GM12878 (cell line): ENCODE data around the gene FAM227A. TPM values are rescaled to one million over a fixed set of nuclear protein-coding genes. Genes with fewer than 3 reads are reported as not detected.

Source experiments
- ATAC-seq: fragments of 200-7000 bp; cut with Tn5 transposase; 3 replicates; pipeline ENCODE4 v1.9.1; 2020; ENCODE audit warnings: mild to moderate bottlenecking, moderate library complexity
- BruUV-seq: library from RNA; stranded (reverse); fragments of 400-500 nt; replicated peaks from 2 replicates; lab custom pipeline; 2021; lab: Mats Ljungman, UMichigan
- CTCF ChIA-PET: fragments of 300-600 bp; sonication (Branson Sonifier 250); formaldehyde crosslinking; extraction: SDS; loops from one replicate; lab custom pipeline; 2021; ENCODE audit warnings: inconsistent platforms; lab: Yijun Ruan, JAX
- POLR2A ChIA-PET: fragments of 350-600 bp; formaldehyde crosslinking; extraction: SDS; loops from one replicate; lab custom pipeline; 2021; ENCODE audit warnings: inconsistent platforms; lab: Charles Lee
- RAD21 ChIA-PET: fragments of 300-600 bp; sonication (Branson Sonifier 250); formaldehyde crosslinking; loops from one replicate; lab custom pipeline; 2023; ENCODE audit warnings: antibody characterized with exemption; ENCODE audit not compliant: unreplicated experiment; lab: Charles Lee
- SMC1A ChIA-PET: fragments of 300-600 bp; sonication (Branson Sonifier 250); formaldehyde crosslinking; loops from one replicate; lab custom pipeline; 2023; ENCODE audit not compliant: unreplicated experiment, uncharacterized antibody; lab: Charles Lee
- DNase-seq: peaks from one replicate; pipeline ENCODE4 v3.0.0-alpha.2; 2011; ENCODE audit warnings: low read depth, low spot score
- FAIRE-seq: peaks from 3 replicates; lab custom pipeline; 2011; peaks lifted over from hg19 to GRCh38; lab: Jason Lieb, UNC
- H2AFZ ChIP-seq: 2 replicates; pipeline ENCODE4 v1.6.0; 2011; ENCODE audit warnings: low read depth, low read length, control low read depth; ENCODE audit not compliant: control insufficient read depth
- H3K27ac ChIP-seq: 2 replicates; pipeline ENCODE4 v1.5.1; 2011; ENCODE audit warnings: control low read depth; ENCODE audit not compliant: control insufficient read depth, insufficient read depth
- H3K27me3 ChIP-seq, 2 experiments: replicated peaks in 1 of 2; 2 replicates each; pipeline versions ENCODE4 v1.6.0 to v1.6.1; 2011; ENCODE audit warnings: low read length in 1 of 2; ENCODE audit not compliant: control insufficient read depth in 2 of 2, insufficient read depth in 2 of 2
- H3K36me3 ChIP-seq, 2 experiments: 2 replicates each; pipeline ENCODE4 v1.5.1; 2011; ENCODE audit warnings: low read length in 1 of 2; ENCODE audit not compliant: control insufficient read depth in 2 of 2, insufficient read depth in 2 of 2
- H3K4me1 ChIP-seq: 2 replicates; pipeline ENCODE4 v1.6.1; 2011; ENCODE audit warnings: mild to moderate bottlenecking, low read length, moderate library complexity, mixed read lengths; ENCODE audit not compliant: control insufficient read depth, insufficient read depth
- H3K4me2 ChIP-seq: 2 replicates; pipeline ENCODE4 v1.6.0; 2011; ENCODE audit warnings: control low read depth; ENCODE audit not compliant: control insufficient read depth, insufficient read depth
- H3K4me3 ChIP-seq: fragments of 200-600 bp; sonication (generic); 2 replicates; pipeline ENCODE4 v1.5.1; 2016
- H3K79me2 ChIP-seq: 2 replicates; pipeline ENCODE4 v1.6.0; 2011; ENCODE audit warnings: low read length; ENCODE audit not compliant: control insufficient read depth, insufficient read depth
- H3K9ac ChIP-seq: 2 replicates; pipeline ENCODE4 v1.8.0; 2011; ENCODE audit warnings: low read length, control low read depth, mixed read lengths; ENCODE audit not compliant: control insufficient read depth, insufficient read depth
- H3K9me3 ChIP-seq: replicated peaks from 3 replicates; pipeline ENCODE4 v1.5.1; 2011; ENCODE audit warnings: mild to moderate bottlenecking, low read length; ENCODE audit not compliant: control insufficient read depth, insufficient read depth
- H4K20me1 ChIP-seq: 2 replicates; pipeline ENCODE4 v1.6.0; 2011; ENCODE audit not compliant: control insufficient read depth, insufficient read depth
- CEBPB ChIP-seq, 2 experiments: fragments of 150-350 bp in 1 of 2; IDR thresholded peaks; 2 replicates each; pipeline ENCODE4 v1.6.1; 2012 to 2014; ENCODE audit warnings: low read depth in 2 of 2, low read length in 2 of 2, borderline replicate concordance in 1 of 2, inconsistent platforms in 1 of 2
- HCFC1 ChIP-seq: fragments of 150-350 bp; IDR thresholded peaks from 2 replicates; pipeline ENCODE4 v1.6.1; 2014; ENCODE audit warnings: low read length
- MEF2A ChIP-seq: IDR thresholded peaks from 2 replicates; pipeline ENCODE4 v1.6.1; 2011; ENCODE audit warnings: low read depth, mild to moderate bottlenecking, low read length, moderate library complexity; ENCODE audit not compliant: insufficient read depth
- NRF1 ChIP-seq: conservative IDR thresholded peaks from 2 replicates; pipeline ENCODE4 v1.6.1; 2011; ENCODE audit warnings: mild to moderate bottlenecking, low read depth, low read length, improper control_type of control experiment
- POU2F2 ChIP-seq: IDR thresholded peaks from 3 replicates; pipeline ENCODE4 v1.6.1; 2011; ENCODE audit warnings: low read depth, mild to moderate bottlenecking, low read length, borderline replicate concordance
- RFX5 ChIP-seq: IDR thresholded peaks from 2 replicates; pipeline ENCODE4 v1.6.1; 2011; ENCODE audit warnings: low read depth, low read length, improper control_type of control experiment
- SIX5 ChIP-seq: IDR thresholded peaks from 2 replicates; pipeline ENCODE4 v1.6.1; 2011; ENCODE audit warnings: mild to moderate bottlenecking, low read depth, low read length, moderate library complexity; ENCODE audit not compliant: severe bottlenecking
- ZBTB40 ChIP-seq: fragments of 450-650 bp; IDR thresholded peaks from 2 replicates; pipeline ENCODE4 v1.6.1; 2016; ENCODE audit warnings: mild to moderate bottlenecking, moderate library complexity, borderline replicate concordance
- WGBS: methylation state at CpG from one replicate; pipeline ENCODE4 v1.1.6; 2016; ENCODE audit warnings: low lambda C conversion rate; ENCODE audit not compliant: insufficient replicate concordance, insufficient coverage; ENCODE audit errors: missing lambda C conversion rate; 5-methylcytosine and 5-hydroxymethylcytosine counted together
- in situ Hi-C: fragments of 300-500 bp; cut with MboI; formaldehyde crosslinking; loops from 9 replicates; pipeline ENCODE4 v1.14.3; 2018; ENCODE audit warnings: mixed read lengths
- intact Hi-C: fragments of 100-400 bp; cut with micrococcal nuclease; formaldehyde crosslinking; loops from one replicate; pipeline ENCODE4 v1.14.2; 2022; ENCODE audit not compliant: unreplicated experiment
- polyA plus RNA-seq, 11 experiments: library from polyadenylated mRNA; depleted of rRNA in 4 of 11; unstranded in 6 of 11; stranded (reverse) in 5 of 11; fragments of >200 nt; fragmentation: Nextera tagmentation in 4 of 11; fragmentation: Illumina TruSeq in 1 of 11; extraction: Ambion mirVana in 4 of 11; extraction: Trizol in 1 of 11; gene quantifications; 1 replicate in 1 of 11; 2 replicates in 10 of 11; pipeline versions ENCODE4 v1.2.1 to v1.2.3, GENCODE V29; 2011 to 2016; ENCODE audit warnings: inconsistent platforms in 2 of 11, missing spikeins in 2 of 11, low read depth in 1 of 11
- total RNA-seq, 4 experiments: library from RNA; depleted of rRNA in 3 of 4; stranded (reverse); fragments of >200 nt in 3 of 4; fragmentation: Illumina TruSeq in 1 of 4; extraction: Trizol in 1 of 4; gene quantifications; 2 replicates each; pipeline versions ENCODE4 v1.2.1 to v1.2.3, GENCODE V29; 2013 to 2021
- TF ChIP-seq, protein P1 (sequence below): fragments of 450-650 bp; IDR thresholded peaks from 2 replicates; pipeline ENCODE4 v1.6.1; 2017; ENCODE audit warnings: low read depth, mild to moderate bottlenecking, moderate library complexity
- TF ChIP-seq, protein P2 (sequence below): fragments of 450-650 bp; IDR thresholded peaks from 2 replicates; pipeline ENCODE4 v1.6.1; 2018; ENCODE audit warnings: mild to moderate bottlenecking, low read depth, moderate library complexity; ENCODE audit not compliant: partially characterized antibody
- TF ChIP-seq, protein P3 (sequence below): fragments of 450-650 bp; IDR thresholded peaks from 2 replicates; pipeline ENCODE4 v1.6.1; 2016; ENCODE audit warnings: mild to moderate bottlenecking

Gene FAM227A
- total and polyA plus RNA-seq, 10 of the 15 experiments (the other 5 are each of a cell fraction or from before 2014, with no cell fraction given) = 0.02 to 0.59 (median 0.25) TPM

DNA sequence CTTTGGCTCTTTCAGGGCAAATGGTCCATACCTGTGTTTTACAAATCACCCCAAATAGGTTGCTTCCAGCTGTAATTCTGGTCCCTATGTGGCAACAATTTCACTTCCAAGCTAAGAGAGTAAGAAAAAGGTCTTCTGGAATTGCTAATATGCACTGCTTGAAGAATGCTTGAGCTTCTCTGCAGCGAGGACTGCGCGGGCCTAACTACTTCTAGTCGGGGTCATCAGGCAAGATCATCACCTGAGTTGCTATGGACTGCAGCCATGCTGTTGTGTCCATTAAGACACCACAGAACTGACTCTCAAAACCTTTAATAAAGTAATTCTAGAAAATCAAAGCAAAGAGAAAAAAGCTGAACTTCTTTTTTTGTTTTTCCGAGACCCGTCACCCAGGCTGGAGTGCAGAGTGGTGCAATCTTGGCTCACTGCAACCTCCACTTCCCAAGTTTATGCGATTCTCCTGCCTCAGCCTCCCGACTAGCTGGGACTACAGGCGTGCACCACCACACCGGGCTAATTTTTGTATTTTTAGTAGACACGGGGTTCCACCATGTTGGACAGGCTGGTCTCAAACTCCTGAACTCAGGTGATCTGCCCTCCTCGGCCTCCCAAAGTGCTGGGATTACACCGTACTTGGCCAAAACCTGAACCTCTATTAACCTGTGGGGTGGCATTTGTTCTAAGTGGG lies 42.4 kb upstream of the FAM227A start:
- H3K36me3 ChIP-seq = 0 out of 4 replicates have a peak, but pooled peaks cover 0 to 7% of the 10 kb centered on the region in 2 experiments
- no peaks in the 10 kb centered on the region for H3K27me3 ChIP-seq
- WGBS = 97% methylated on average over 13 of the region's 13 CpGs
- intact Hi-C loops = no loop called here
- BruUV-seq = no TSS peak
- peaks cover 55% of the 10 kb centered on the region for H3K79me2 ChIP-seq
- in situ Hi-C loops = no loop called here
- H3K4me3 ChIP-seq = peak overlapping the region; percentile 86
- FAIRE-seq (no peak), DNase-seq (no peak), ATAC-seq (no peak)
- SMC1A ChIA-PET = interaction anchor here (0.7 to 7.6 kb wide), 9 partner anchors 9 to 196 kb away, joined by 3 to 54 read pairs (median 4); partner anchors contain the start of genes CBY1, FAM227A, GTPBP1 and TOMM22
- no peak overlapping the region for H2AFZ ChIP-seq
- no peaks in the 10 kb centered on the region for H3K9me3 ChIP-seq
- no peak for TF ChIP-seq NRF1
- TF ChIP-seq, protein P1, sequence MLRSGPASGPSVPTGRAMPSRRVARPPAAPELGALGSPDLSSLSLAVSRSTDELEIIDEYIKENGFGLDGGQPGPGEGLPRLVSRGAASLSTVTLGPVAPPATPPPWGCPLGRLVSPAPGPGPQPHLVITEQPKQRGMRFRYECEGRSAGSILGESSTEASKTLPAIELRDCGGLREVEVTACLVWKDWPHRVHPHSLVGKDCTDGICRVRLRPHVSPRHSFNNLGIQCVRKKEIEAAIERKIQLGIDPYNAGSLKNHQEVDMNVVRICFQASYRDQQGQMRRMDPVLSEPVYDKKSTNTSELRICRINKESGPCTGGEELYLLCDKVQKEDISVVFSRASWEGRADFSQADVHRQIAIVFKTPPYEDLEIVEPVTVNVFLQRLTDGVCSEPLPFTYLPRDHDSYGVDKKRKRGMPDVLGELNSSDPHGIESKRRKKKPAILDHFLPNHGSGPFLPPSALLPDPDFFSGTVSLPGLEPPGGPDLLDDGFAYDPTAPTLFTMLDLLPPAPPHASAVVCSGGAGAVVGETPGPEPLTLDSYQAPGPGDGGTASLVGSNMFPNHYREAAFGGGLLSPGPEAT = no peak
- TF ChIP-seq, protein P2, sequence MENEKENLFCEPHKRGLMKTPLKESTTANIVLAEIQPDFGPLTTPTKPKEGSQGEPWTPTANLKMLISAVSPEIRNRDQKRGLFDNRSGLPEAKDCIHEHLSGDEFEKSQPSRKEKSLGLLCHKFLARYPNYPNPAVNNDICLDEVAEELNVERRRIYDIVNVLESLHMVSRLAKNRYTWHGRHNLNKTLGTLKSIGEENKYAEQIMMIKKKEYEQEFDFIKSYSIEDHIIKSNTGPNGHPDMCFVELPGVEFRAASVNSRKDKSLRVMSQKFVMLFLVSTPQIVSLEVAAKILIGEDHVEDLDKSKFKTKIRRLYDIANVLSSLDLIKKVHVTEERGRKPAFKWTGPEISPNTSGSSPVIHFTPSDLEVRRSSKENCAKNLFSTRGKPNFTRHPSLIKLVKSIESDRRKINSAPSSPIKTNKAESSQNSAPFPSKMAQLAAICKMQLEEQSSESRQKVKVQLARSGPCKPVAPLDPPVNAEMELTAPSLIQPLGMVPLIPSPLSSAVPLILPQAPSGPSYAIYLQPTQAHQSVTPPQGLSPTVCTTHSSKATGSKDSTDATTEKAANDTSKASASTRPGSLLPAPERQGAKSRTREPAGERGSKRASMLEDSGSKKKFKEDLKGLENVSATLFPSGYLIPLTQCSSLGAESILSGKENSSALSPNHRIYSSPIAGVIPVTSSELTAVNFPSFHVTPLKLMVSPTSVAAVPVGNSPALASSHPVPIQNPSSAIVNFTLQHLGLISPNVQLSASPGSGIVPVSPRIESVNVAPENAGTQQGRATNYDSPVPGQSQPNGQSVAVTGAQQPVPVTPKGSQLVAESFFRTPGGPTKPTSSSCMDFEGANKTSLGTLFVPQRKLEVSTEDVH = no peak
- no peak for TF ChIP-seq HCFC1
- TF ChIP-seq, protein P3, sequence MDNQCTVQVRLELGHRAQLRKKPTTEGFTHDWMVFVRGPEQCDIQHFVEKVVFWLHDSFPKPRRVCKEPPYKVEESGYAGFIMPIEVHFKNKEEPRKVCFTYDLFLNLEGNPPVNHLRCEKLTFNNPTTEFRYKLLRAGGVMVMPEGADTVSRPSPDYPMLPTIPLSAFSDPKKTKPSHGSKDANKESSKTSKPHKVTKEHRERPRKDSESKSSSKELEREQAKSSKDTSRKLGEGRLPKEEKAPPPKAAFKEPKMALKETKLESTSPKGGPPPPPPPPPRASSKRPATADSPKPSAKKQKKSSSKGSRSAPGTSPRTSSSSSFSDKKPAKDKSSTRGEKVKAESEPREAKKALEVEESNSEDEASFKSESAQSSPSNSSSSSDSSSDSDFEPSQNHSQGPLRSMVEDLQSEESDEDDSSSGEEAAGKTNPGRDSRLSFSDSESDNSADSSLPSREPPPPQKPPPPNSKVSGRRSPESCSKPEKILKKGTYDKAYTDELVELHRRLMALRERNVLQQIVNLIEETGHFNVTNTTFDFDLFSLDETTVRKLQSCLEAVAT = peak; percentile 89
- TF ChIP-seq SIX5 = no peak
- TF ChIP-seq MEF2A = no peak
- no peak for TF ChIP-seq RFX5
- TF ChIP-seq CEBPB (IDR thresholded peaks at IDR 0.05; ENCODE audit: borderline replicate concordance in 1 of 2, low read depth in 2 of 2, low read length in 2 of 2) = no peak
- no peak for TF ChIP-seq POU2F2
- 0 out of 2 replicates have a peak, but pooled peaks have one; percentile 12 for TF ChIP-seq ZBTB40
- H3K27ac ChIP-seq = no peak overlapping the region
- RAD21 ChIA-PET = interaction anchor here (1.2 to 5.3 kb wide), 4 partner anchors 10 to 393 kb away, joined by 3 to 30 read pairs (median 3); no protein-coding TSS in a partner anchor
- CTCF ChIA-PET = interaction anchor here (0.7 to 4.4 kb wide), 6 partner anchors 9 to 803 kb away, joined by 3 to 45 read pairs (median 4); partner anchors contain the start of gene TOMM22
- peak overlapping the region; percentile 90 for H3K9ac ChIP-seq
- no peaks in the 10 kb centered on the region for H4K20me1 ChIP-seq
- peaks cover 8% of the 10 kb centered on the region for H3K4me1 ChIP-seq
- POLR2A ChIA-PET = interaction anchor here (0.6 to 5.9 kb wide), 11 partner anchors 9 to 767 kb away, joined by 3 to 43 read pairs (median 5); partner anchors contain the start of genes CBY1, DMC1, FAM227A and SUN2
- H3K4me2 ChIP-seq = peak overlapping the region; percentile 83
